Neuron (in vitro differentiated cells): ENCODE data around the gene MAN1B1.
"Not testable (repeated sequence)": the region's sequence is repeated elsewhere in the genome, so short reads cannot be mapped to it uniquely, and the experiment has no call there.

Experiments used
- H2AFZ ChIP-seq: one replicate; pipeline ENCODE4 v1.6.1; 2013; ENCODE audit warnings: low read depth, mild to moderate bottlenecking, inconsistent platforms, low read length, moderate library complexity
- H3K27me3 ChIP-seq: one replicate; pipeline ENCODE4 v1.6.1; 2013; ENCODE audit warnings: low read length; ENCODE audit not compliant: insufficient read depth
- H3K36me3 ChIP-seq: one replicate; pipeline ENCODE4 v1.6.1; 2013; ENCODE audit warnings: low read length; ENCODE audit not compliant: insufficient read depth
- H3K4me1 ChIP-seq: one replicate; pipeline ENCODE4 v1.6.1; 2013; ENCODE audit warnings: low read length; ENCODE audit not compliant: insufficient read depth
- H3K4me3 ChIP-seq: 2 replicates; pipeline ENCODE4 v1.5.1; 2013; ENCODE audit warnings: mild to moderate bottlenecking, low read length, moderate library complexity
- H3K9me3 ChIP-seq: one replicate; pipeline ENCODE4 v1.6.1; 2013; ENCODE audit warnings: low read length

The MAN1B1 gene

DNA sequence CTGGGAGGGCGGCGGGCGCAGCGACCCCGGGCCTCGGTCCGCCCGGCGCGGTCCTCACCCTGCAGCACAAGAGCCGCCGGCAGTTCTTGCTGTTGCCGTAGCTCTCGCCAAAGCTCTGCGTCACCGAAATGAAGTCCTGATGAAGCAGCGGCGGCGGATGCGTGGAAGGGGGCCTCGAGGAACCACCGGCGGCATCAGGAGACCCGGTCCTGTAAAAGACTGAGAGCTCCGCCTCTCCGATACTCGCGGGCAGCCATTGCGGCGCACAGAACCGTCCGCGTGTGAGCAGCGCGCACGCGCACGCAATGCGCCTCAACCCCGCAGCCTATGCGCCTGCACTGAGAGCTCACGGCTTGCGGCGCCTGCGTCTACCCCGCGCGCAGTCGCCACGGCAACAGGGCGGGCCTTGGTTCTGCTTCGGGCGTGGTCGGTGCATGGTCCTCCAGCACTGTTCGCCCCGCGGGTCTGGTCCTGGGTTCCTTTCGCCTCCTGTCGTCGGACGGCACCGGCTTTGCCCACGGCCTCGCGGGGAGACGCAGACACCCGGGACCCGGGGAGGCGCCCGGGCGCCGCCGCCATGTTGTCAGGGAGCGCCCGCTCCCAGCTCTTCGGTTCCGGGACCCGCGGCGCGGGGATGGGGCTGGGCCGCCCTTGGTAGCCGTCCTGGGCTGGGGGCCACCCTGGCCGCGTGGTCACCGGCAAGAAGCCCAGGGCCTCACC lies 42.8 kb downstream of the MAN1B1 start:
- H3K4me3 ChIP-seq = peak overlapping the region; percentile 86
- no peaks in the 10 kb centered on the region for H3K27me3 ChIP-seq
- H3K9me3 ChIP-seq = no peaks in the 10 kb centered on the region
- no peaks in the 10 kb centered on the region for H3K36me3 ChIP-seq
- H2AFZ ChIP-seq = peak overlapping the region; percentile 23
- peaks cover 12% of the 10 kb centered on the region for H3K4me1 ChIP-seq

DNA sequence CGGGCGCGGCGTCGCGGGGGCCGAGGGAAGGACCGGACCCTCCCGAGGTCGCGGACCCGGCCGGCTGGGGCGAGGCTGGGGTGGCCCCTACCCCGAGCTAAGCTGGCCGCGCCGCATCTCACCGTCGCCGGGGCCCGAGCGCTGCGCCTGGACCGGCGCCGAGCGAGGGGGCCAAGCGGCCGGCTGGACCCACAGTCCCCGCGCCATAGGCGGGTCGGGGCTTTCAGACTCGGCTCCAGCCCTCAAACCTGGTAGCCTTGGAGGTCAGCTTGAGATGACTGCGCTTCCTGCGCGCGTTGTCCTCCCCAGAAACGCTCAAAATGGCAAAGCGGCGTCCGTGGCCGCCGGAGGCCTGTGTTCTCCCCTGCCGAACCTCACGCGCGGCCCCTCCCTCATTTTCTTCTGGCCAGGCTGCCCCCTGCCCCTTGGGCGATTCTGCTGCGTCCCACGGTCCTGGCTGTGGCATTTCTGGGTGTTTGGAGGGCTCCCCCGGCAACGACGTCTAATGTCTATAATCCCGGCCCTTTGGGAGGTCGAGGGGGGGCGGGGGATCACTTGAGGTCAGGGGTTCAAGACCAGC lies 43.5 kb downstream of the MAN1B1 start:
- H2AFZ ChIP-seq = peak overlapping the region; percentile 23
- H3K9me3 ChIP-seq = no peaks in the 10 kb centered on the region
- H3K4me1 ChIP-seq = peaks cover 12% of the 10 kb centered on the region
- H3K27me3 ChIP-seq = no peaks in the 10 kb centered on the region
- H3K36me3 ChIP-seq = no peaks in the 10 kb centered on the region
- peak overlapping the region; percentile 86 for H3K4me3 ChIP-seq

DNA sequence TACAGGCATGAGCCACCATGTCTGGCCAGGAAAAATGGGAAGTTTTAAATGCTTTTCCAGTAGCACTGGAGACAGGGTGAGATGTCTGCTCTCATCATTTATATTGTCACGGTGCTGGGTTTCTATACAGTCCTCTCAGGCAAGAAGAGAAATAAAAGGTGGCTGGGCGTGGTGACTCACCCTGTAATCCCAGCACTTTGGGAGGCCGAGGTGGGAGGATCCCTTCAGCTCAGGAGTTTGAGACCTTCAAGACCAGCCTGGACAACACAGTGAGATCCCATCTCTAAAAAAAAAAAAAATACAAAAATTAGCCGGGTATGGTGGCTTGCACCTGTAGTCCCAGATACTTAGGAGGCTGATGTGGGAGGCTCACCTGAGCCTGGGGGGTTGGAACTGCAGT lies 47.4 kb downstream of the MAN1B1 start:
- Histone ChIP-seq H3K27me3 (peaks cover 33% of the 10 kb centered on the region), H2AFZ (no peak overlapping the region)

DNA sequence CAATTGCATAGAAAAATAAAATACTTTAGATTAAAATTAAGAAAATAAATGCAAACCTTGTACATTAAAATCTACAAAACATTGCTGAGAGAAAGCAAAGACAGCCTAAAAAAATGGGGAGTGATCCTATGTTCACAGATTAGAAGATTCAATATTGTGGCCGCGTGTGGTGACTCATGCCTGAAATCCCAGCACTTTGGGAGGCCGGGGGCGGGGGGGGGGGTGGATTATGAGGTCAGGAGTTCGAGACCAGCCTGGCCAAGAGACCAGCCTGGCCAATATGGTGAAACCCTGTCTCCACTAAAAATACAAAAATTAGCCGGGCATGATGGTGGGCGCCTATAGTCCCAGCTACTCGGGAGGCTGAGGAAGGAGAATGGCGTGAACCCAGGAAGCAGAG lies 48.4 kb downstream of the MAN1B1 start:
- not testable (repeated sequence) for H3K4me3 ChIP-seq, H2AFZ ChIP-seq, H3K9me3 ChIP-seq, H3K36me3 ChIP-seq, H3K4me1 ChIP-seq
- H3K27me3 ChIP-seq = peaks cover 43% of the 10 kb centered on the region

More for the DNA sequence above, 47.4 kb downstream of the MAN1B1 start:
- no peaks in the 10 kb centered on the region for H3K9me3 ChIP-seq
- H3K36me3 ChIP-seq = no peaks in the 10 kb centered on the region
- peaks cover 3% of the 10 kb centered on the region for H3K4me1 ChIP-seq
- no peak overlapping the region for H3K4me3 ChIP-seq

DNA sequence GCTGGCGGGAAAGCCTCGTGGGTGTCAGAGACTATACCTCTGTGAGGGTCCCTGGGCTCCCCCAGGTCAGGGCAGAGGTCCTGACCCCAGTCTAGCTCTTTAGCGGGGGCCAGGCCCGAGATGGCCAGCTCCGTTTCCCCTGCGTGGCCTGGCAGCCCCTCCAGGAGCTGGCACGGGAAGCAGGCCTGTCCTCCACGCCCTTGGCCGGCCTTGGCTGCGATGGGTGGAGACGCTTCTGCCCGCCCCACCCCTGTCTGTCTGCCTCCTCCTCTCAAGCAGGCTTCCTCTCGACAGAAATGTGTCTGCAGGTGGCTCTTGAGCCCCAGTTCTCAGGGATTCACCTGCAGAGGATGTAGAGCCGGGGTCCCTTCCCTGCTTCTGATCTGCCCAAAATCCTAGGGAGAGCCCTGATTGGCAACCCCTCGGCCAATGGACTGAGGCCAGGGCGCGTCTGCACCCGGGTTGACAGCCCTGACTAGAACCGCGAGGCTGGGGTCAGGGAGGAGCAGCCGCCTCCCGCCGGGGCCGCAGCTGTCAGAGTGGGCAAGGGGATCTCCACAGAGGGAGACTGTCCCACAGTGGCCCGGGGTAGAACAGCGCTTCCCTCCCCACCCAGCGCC lies 49.6 kb downstream of the MAN1B1 start:
- Histone ChIP-seq H3K36me3 (no peaks in the 10 kb centered on the region), H3K4me3 (no peak overlapping the region), H2AFZ (no peak overlapping the region), H3K4me1 (peaks cover 3% of the 10 kb centered on the region), H3K9me3 (no peaks in the 10 kb centered on the region), H3K27me3 (peaks cover 55% of the 10 kb centered on the region)

DNA sequence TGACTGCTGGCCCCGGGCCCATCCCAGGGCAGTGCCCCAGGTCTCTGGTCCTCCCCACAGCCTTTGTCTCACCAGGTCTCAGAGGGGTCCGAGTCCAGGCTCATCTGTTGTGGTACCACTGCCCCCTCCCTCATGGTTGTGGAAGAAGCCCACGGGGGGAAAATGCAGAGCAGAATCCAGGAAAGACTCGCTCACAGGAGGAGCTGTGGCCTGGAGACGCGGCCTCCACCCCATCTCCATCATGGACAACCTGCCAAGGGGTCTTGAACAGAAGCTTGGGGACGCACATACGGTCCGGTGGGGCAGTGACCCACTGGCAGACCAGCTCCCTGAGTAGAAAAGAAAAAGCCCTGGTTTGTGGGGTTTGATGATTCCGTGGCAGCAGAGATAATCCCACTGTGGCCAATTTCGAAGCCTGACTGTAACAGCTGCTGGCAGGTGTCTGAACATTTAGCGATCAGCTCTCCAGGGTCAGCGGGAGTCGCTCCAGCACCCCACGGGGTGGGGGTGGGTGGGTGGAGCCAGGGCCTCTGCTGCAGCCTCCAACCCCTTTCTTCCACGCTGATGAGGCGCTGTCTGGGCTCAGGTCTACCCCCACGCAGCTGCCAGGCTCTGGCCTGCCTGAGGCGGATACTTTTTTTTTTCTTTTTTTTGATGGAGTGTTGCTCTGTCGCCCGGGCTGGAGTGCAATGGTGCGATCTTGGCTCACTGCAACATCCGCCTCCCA lies 50.3 kb downstream of the MAN1B1 start:
- Histone ChIP-seq H3K9me3 (no peaks in the 10 kb centered on the region), H3K27me3 (peaks cover 62% of the 10 kb centered on the region), H2AFZ (no peak overlapping the region), H3K4me1 (peaks cover 3% of the 10 kb centered on the region), H3K36me3 (no peaks in the 10 kb centered on the region), H3K4me3 (no peak overlapping the region)

DNA sequence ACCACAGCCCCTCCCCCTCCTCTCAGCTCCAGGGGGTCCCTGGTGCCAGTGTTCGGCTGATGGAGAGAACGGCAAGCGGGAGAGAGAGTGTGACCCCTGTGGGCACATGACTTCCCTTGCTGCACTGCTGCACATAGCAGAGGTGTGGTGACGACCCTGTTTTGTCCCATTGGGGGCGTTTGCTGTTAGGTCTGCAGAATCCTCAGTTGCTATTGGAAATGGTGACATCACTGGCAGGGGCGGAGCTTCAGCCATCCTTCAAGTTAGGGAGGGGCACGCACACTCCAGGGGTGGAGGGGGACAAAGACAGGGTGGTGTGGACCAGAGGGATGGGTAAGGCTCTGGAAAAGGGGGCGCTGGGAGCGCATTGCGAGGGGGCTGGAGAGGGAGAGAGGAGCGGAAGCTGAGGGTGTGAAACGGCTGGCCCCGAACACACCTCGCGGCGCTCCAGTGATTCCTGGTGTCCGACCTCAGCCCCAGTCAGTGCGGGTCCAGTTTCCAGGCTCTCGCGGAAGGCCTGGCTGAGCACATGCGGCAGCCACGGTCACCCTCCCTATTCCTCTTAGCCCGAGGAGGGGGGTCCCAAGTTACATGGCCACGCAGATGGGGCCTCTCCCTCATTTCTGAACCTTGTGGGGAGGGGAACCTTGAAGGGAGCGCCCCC lies 51.4 kb downstream of the MAN1B1 start:
- Histone ChIP-seq H2AFZ (no peak overlapping the region), H3K36me3 (no peaks in the 10 kb centered on the region), H3K4me3 (no peak overlapping the region), H3K27me3 (peaks cover 73% of the 10 kb centered on the region), H3K9me3 (no peaks in the 10 kb centered on the region), H3K4me1 (peaks cover 3% of the 10 kb centered on the region)

DNA sequence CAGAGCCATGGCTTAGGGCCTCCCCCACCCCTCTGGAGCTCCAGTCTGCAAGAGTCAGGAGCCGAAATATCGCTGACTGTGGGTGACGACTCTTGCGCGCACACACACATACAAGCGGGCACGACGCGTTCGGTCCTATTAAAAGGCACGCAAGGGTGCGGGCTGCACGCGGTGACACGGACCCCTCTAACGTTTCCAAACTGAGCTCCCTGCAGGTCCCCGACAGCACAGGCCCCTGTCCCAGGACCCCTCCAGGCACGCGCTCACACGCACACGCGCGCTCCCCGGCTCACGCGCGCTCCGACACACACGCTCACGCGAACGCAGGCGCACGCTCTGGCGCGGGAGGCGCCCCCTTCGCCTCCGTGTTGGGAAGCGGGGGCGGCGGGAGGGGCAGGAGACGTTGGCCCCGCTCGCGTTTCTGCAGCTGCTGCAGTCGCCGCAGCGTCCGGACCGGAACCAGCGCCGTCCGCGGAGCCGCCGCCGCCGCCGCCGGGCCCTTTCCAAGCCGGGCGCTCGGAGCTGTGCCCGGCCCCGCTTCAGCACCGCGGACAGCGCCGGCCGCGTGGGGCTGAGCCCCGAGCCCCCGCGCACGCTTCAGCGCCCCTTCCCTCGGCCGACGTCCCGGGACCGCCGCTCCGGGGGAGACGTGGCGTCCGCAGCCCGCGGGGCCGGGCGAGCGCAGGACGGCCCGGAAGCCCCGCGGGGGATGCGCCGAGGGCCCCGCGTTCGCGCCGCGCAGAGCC lies 52.1 kb downstream of the MAN1B1 start, which contains the start of gene GRIN1:
GRIN1 (plus strand) TSS at position 433 of the 746 bp plus-strand sequence. CDS start 333 bp downstream, outside the sequence.
- H3K27me3 ChIP-seq = peaks cover 80% of the 10 kb centered on the region
- no peaks in the 10 kb centered on the region for H3K9me3 ChIP-seq
- no peak within 1 kb of the TSS for H3K4me3 ChIP-seq

DNA sequence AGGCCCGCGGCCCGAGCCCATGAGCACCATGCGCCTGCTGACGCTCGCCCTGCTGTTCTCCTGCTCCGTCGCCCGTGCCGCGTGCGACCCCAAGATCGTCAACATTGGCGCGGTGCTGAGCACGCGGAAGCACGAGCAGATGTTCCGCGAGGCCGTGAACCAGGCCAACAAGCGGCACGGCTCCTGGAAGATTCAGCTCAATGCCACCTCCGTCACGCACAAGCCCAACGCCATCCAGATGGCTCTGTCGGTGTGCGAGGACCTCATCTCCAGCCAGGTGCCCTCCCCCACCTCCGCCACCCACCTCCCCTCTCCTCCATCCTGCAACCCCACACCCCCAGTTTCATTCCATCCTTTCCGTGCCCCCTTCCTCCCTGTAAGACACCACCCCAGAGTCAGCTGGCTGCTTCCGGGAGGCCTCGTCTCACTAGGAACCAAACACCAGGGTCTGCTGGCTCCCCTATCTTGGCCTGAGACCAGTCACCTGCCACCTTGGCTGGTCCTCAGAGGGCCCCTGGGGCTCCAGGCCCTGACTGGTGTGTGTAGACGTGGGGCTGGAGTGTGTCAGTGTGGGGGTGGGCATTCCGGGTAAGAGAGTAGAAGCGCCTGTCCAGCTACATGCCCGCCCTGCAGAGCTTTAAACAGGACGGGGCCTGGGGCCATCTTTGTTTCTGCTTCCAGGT lies 52.8 kb downstream of the MAN1B1 start:
- Histone ChIP-seq H3K9me3 (no peaks in the 10 kb centered on the region), H3K36me3 (no peaks in the 10 kb centered on the region), H3K4me1 (peaks cover 3% of the 10 kb centered on the region), H3K27me3 (peaks cover 83% of the 10 kb centered on the region), H2AFZ (no peak overlapping the region), H3K4me3 (no peak overlapping the region)

More for the DNA sequence above, 52.1 kb downstream of the MAN1B1 start, which contains the start of gene GRIN1:
- Histone ChIP-seq H2AFZ (no peak within 1 kb of the TSS), H3K36me3 (no peaks in the 10 kb centered on the region), H3K4me1 (peaks cover 3% of the 10 kb centered on the region)

DNA sequence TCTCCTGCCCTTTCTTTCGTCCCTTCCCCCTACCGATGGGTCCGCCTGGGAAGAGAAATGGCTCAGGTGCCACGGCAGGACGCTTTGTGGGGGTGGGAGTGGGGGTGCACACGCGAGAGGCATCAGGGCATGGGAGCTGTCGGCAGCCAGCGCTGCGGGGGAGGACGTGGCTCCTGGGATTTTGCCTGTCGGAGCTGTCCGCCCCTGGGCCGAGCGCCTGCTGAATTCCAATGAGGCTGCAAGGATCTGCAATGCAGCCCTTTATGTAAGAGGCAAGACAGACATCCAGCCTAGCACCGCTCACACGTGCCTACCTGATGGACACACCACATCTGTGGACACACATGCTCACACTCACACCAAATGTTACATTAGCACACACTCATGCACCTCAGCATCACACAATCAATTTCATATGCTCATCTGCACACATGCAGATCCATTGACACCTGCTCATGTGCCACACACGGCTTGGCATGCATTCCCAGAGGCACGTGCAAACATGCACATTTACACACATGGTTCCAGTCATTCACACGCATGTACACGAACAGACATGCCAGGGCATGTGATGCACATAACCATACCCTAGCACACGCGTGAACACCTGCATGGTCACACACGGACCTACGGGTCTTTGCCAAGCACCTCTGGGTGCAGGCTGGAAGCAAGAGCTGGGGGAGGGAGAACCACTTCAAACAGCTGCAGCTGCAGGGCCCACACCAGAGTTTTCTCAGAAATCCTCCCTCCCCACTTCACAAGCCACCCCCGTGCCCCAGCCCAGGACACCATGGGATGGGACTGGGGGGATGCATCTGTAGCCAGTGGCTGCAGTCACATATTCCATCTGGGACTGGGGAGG lies 53.6 kb downstream of the MAN1B1 start:
- no peak overlapping the region for H3K4me3 ChIP-seq
- H3K4me1 ChIP-seq = peaks cover 3% of the 10 kb centered on the region
- H3K27me3 ChIP-seq = peaks cover 83% of the 10 kb centered on the region
- no peaks in the 10 kb centered on the region for H3K36me3 ChIP-seq
- H3K9me3 ChIP-seq = no peaks in the 10 kb centered on the region
- H2AFZ ChIP-seq = no peak overlapping the region

DNA sequence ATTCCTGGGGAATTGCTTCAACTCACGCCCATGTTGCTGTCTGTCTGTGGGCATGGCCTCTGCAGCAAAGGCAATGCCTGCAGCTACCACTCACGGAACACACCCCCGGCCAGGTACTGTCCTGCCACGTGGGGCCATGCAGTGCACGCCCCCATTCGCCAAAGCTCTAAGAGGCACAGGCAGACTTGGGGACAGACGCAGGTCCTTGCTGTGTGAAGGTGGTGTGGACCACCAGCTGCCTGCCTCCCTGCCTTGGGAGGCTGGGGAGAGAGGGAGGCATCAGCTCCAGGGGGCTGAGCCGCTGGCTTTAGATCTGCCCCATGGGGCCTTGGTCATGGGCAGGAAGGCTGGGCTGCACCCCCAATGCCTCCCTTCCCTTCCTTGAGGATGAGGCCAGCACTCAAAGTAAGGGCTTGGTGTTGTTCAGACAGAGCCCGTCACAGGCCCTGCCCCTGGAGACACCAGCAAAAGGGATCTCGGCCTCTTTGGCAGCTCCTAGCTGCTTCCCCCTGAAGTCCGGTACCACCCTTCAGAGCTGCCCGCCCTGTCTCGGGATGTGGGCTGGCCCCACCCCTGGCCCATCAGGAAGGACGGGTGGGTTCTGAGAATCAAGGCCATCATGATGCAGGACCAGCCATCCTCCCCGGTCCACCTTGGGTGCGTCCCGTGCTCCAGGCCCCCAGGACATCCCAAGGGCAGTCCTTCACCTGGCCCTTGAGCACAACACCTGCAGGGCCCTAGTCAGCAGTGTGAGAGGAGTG lies 54.4 kb downstream of the MAN1B1 start:
- Histone ChIP-seq H3K27me3 (peaks cover 84% of the 10 kb centered on the region), H3K9me3 (no peaks in the 10 kb centered on the region), H3K36me3 (no peaks in the 10 kb centered on the region), H3K4me1 (peaks cover 3% of the 10 kb centered on the region), H2AFZ (no peak overlapping the region), H3K4me3 (no peak overlapping the region)
